GM23248 (cell line): Measurements from ENCODE around the gene ZDHHC13. TPM values are rescaled to one million over a fixed set of nuclear protein-coding genes. Genes with fewer than 3 reads are reported as not detected.

Source experiments
- DNase-seq: peaks from one replicate; pipeline ENCODE4 v3.0.0-alpha.2; 2015
- H2AFZ ChIP-seq: fragments of 200-600 bp; sonication (generic); 2 replicates; pipeline ENCODE4 v1.6.1; 2016; ENCODE audit warnings: antibody characterized with exemption
- H3F3A ChIP-seq: fragments of 200-600 bp; sonication (generic); 2 replicates; pipeline ENCODE4 v1.6.1; 2016; ENCODE audit warnings: mild to moderate bottlenecking, antibody characterized with exemption, mixed run types; ENCODE audit not compliant: insufficient read depth
- H3K27ac ChIP-seq: fragments of 200-600 bp; sonication (generic); 2 replicates; pipeline ENCODE4 v1.5.1; 2016; ENCODE audit warnings: mild to moderate bottlenecking
- H3K27me3 ChIP-seq: fragments of 200-600 bp; sonication (generic); replicated peaks from 2 replicates; pipeline ENCODE4 v1.6.1; 2016; ENCODE audit warnings: mild to moderate bottlenecking; ENCODE audit not compliant: insufficient read depth
- H3K36me3 ChIP-seq: fragments of 200-600 bp; sonication (generic); 2 replicates; pipeline ENCODE4 v1.6.1; 2016; ENCODE audit warnings: low read depth, mild to moderate bottlenecking
- H3K4me1 ChIP-seq: fragments of 200-600 bp; sonication (generic); 2 replicates; pipeline ENCODE4 v1.6.1; 2016; ENCODE audit warnings: mild to moderate bottlenecking; ENCODE audit not compliant: insufficient read depth
- H3K4me2 ChIP-seq: fragments of 200-600 bp; sonication (generic); one replicate; pipeline ENCODE4 v1.6.1; 2016; ENCODE audit warnings: mild to moderate bottlenecking; ENCODE audit not compliant: unreplicated experiment
- H3K4me3 ChIP-seq: fragments of 200-600 bp; sonication (generic); 2 replicates; pipeline ENCODE4 v1.5.1; 2016; ENCODE audit warnings: mild to moderate bottlenecking
- H3K79me2 ChIP-seq: fragments of 200-600 bp; sonication (generic); 2 replicates; pipeline ENCODE4 v1.6.1; 2016; ENCODE audit warnings: mild to moderate bottlenecking; ENCODE audit not compliant: insufficient read depth
- H3K9ac ChIP-seq: fragments of 200-600 bp; sonication (generic); 2 replicates; pipeline ENCODE4 v1.6.1; 2016; ENCODE audit warnings: mild to moderate bottlenecking
- H3K9me2 ChIP-seq: fragments of 200-600 bp; sonication (generic); 2 replicates; pipeline ENCODE4 v1.6.1; 2016; ENCODE audit warnings: mixed run types, mild to moderate bottlenecking, moderate library complexity; ENCODE audit not compliant: insufficient read depth
- H3K9me3 ChIP-seq: fragments of 200-600 bp; sonication (generic); one replicate; pipeline ENCODE4 v1.6.1; 2017; ENCODE audit warnings: low read depth
- H4K20me1 ChIP-seq: fragments of 200-600 bp; sonication (generic); 2 replicates; pipeline ENCODE4 v1.6.0; 2016; ENCODE audit not compliant: insufficient read depth
- EZH2 ChIP-seq: fragments of 200-600 bp; sonication (generic); IDR thresholded peaks from 2 replicates; pipeline ENCODE4 v1.6.1; 2018; ENCODE audit warnings: antibody characterized with exemption, mild to moderate bottlenecking; ENCODE audit not compliant: insufficient read depth, poor library complexity, severe bottlenecking
- EZH2phosphoT487 ChIP-seq: fragments of 200-600 bp; sonication (generic); IDR thresholded peaks from 2 replicates; pipeline ENCODE4 v1.6.1; 2018; ENCODE audit warnings: antibody characterized with exemption, moderate library complexity, mild to moderate bottlenecking, low read depth; ENCODE audit not compliant: insufficient read depth
- WGBS, 2 experiments: methylation state at CpG; one replicate each; pipeline ENCODE4 v1.1.6; 2015 to 2017; ENCODE audit warnings: low lambda C conversion rate in 2 of 2, low coverage in 1 of 2; ENCODE audit errors: missing lambda C conversion rate in 2 of 2; 5-methylcytosine and 5-hydroxymethylcytosine counted together
- in situ Hi-C: fragments of 300-500 bp; cut with MboI; formaldehyde crosslinking; loops from 2 replicates; pipeline ENCODE4 v1.15.0; 2020
- polyA plus RNA-seq: library from polyadenylated mRNA; unstranded; fragments of >200 nt; fragmentation: Nextera tagmentation; extraction: Ambion mirVana; gene quantifications from 2 replicates; pipeline ENCODE4 v1.2.1, GENCODE V29; 2016
- total RNA-seq: library from RNA; depleted of rRNA; stranded (reverse); fragments of >200 nt; shearing (Covaris generic); gene quantifications from 2 replicates; pipeline ENCODE4 v1.2.3, GENCODE V29; 2014

The ZDHHC13 gene
- total and polyA plus RNA-seq, 2 experiments from 2014 or later = 10.9 to 12.5 TPM

GRCh38 chr11:19194620-19195308 lies 77.8 kb downstream of the ZDHHC13 start:
- in situ Hi-C loops = no loop called here

DNA sequence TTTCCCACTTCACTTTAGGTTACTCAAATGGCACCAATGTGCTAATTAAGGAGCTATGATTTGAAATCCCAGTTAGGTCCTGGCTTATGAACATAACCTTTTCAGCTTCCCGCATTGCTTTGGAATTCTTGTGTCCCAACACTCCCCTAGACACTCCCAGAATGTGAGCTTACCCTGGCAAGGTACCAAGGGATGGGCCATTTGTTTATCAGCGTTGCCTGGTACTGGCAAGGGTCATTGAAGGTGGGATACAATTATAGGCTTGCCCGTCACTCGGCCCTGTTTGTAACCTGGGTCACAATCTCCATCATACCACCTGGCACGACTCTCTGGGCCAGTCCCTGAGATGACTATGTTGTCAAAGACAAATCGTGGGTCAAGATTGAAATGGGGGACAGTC lies 79.5 kb downstream of the ZDHHC13 start:
- TF ChIP-seq EZH2 (no peak), EZH2phosphoT487 (no peak)
- no peaks in the 10 kb centered on the region for H3K79me2 ChIP-seq
- DNase-seq = no peak
- no peak overlapping the region for H3K4me3 ChIP-seq
- H3K9ac ChIP-seq = no peak overlapping the region
- no peaks in the 10 kb centered on the region for H3F3A ChIP-seq
- H3K4me2 ChIP-seq = no peak overlapping the region
- H4K20me1 ChIP-seq = no peaks in the 10 kb centered on the region
- peaks cover 18% of the 10 kb centered on the region for H3K27me3 ChIP-seq
- no peak overlapping the region for H3K27ac ChIP-seq
- no peaks in the 10 kb centered on the region for H3K36me3 ChIP-seq
- no peaks in the 10 kb centered on the region for H3K9me3 ChIP-seq
- H2AFZ ChIP-seq = no peak overlapping the region
- in situ Hi-C loops = no loop called here
- H3K9me2 ChIP-seq = no peaks in the 10 kb centered on the region
- 68 to 77% methylated on average over 6 of the region's 6 CpGs for WGBS, 2 experiments
- H3K4me1 ChIP-seq = no peaks in the 10 kb centered on the region; the same call in 1 of the 2 replicates

More at GRCh38 chr11:19194620-19195308, 77.8 kb downstream of the ZDHHC13 start:
- no peak for TF ChIP-seq EZH2
- Histone ChIP-seq H3K4me2 (no peak overlapping the region), H2AFZ (no peak overlapping the region), H3F3A (no peaks in the 10 kb centered on the region), H3K9ac (no peak overlapping the region), H3K4me1 (no peaks in the 10 kb centered on the region), H4K20me1 (no peaks in the 10 kb centered on the region), H3K79me2 (no peaks in the 10 kb centered on the region), H3K27me3 (peaks cover 9% of the 10 kb centered on the region), H3K4me3 (no peak overlapping the region), H3K9me3 (no peaks in the 10 kb centered on the region), H3K27ac (no peak overlapping the region), H3K9me2 (no peaks in the 10 kb centered on the region), H3K36me3 (no peaks in the 10 kb centered on the region)
- DNase-seq = no peak
- WGBS, 2 experiments = 75 to 76% methylated on average over 4 of the region's 4 CpGs

GRCh38 chr11:19199048-19199447 lies 82.1 kb downstream of the ZDHHC13 start:
- Histone ChIP-seq H3K27me3 (peaks cover 18% of the 10 kb centered on the region), H3K9ac (no peak overlapping the region), H3K36me3 (no peaks in the 10 kb centered on the region), H3K4me2 (no peak overlapping the region), H2AFZ (no peak overlapping the region), H3K79me2 (no peaks in the 10 kb centered on the region), H3K9me2 (no peaks in the 10 kb centered on the region), H4K20me1 (no peaks in the 10 kb centered on the region), H3K4me3 (no peak overlapping the region), H3F3A (no peaks in the 10 kb centered on the region), H3K27ac (no peak overlapping the region), H3K4me1 (no peaks in the 10 kb centered on the region; the same call in 1 of the 2 replicates), H3K9me3 (no peaks in the 10 kb centered on the region)
- WGBS, 2 experiments = 65 to 67% methylated on average over 7 of the region's 7 CpGs
- in situ Hi-C loops = no loop called here
- DNase-seq = no peak
- no peak for TF ChIP-seq EZH2
- TF ChIP-seq EZH2phosphoT487 = no peak

GRCh38 chr11:19199771-19200170 lies 82.8 kb downstream of the ZDHHC13 start:
- no peaks in the 10 kb centered on the region for H3K79me2 ChIP-seq
- H3K4me1 ChIP-seq = no peaks in the 10 kb centered on the region; the same call in 1 of the 2 replicates
- no peaks in the 10 kb centered on the region for H3F3A ChIP-seq
- H3K9me2 ChIP-seq = no peaks in the 10 kb centered on the region
- in situ Hi-C loops = no loop called here
- no peaks in the 10 kb centered on the region for H3K36me3 ChIP-seq
- peaks cover 18% of the 10 kb centered on the region for H3K27me3 ChIP-seq
- no peak overlapping the region for H3K4me2 ChIP-seq
- no peaks in the 10 kb centered on the region for H4K20me1 ChIP-seq
- H3K9ac ChIP-seq = no peak overlapping the region
- DNase-seq = no peak
- no peak overlapping the region for H3K27ac ChIP-seq
- no peak overlapping the region for H3K4me3 ChIP-seq
- H3K9me3 ChIP-seq = no peaks in the 10 kb centered on the region
- H2AFZ ChIP-seq = no peak overlapping the region
- WGBS, 2 experiments = 20 to 21% methylated on average over 3 of the region's 3 CpGs
- no peak for TF ChIP-seq EZH2
- TF ChIP-seq EZH2phosphoT487 = no peak
